ENCODE measurements around the gene SMG7. TPM values are rescaled to one million over a fixed set of nuclear protein-coding genes. Genes with fewer than 3 reads are reported as not detected.

SMG7 gene
- total and polyA plus RNA-seq, 2 donors = 13.4 to 22.9 TPM

DNA sequence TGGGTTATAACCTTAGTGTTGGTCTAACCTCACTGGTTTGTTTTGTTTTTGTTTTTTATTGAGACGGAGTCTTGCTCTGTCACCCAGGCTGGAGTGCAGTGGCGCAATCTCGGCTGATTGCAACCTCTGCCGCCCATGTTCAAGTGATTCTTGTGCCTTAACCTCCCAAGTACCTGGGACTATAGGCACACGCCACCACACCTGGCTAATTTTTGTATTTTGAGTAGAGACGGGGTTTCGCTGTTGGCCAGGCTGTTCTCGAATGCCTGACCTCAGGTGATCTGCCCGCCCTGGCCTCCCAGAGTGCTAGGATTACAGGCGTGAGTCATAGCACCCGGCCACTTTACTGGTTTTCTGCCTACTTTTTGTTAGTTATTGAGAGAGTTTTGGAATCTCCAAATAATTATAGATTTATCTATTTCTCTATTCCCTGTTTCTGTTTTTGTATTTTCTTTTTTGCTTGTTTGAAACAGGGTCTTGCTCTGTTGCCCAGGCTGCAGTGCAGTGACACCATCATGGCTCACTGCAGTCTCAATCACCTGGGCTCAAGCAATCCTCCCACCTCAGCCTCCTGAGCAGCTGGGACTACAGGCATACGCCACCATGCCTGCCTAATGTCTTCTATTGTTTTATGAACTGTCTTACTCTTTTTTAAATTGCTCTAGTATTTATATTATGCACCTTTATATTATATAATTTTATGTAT is 21.4 kb downstream of the SMG7 start:
- Histone ChIP-seq H3K36me3 (ENCODE audit: control insufficient read depth in 2 of 2, insufficient read depth in 2 of 2, low read length in 1 of 2) (peaks cover 0 to 3% of the 10 kb centered on the region in 2 donors), H3K4me1 (ENCODE audit: control insufficient read depth in 2 of 2, insufficient read depth in 2 of 2, low read length in 2 of 2) (peaks cover 6 to 12% of the 10 kb centered on the region in 2 donors), H3K9me3 (ENCODE audit: control insufficient read depth in 2 of 2, insufficient read depth in 1 of 2, low read length in 1 of 2) (no peaks in the 10 kb centered on the region), H3K27me3 (ENCODE audit: control insufficient read depth in 2 of 2, insufficient read depth in 1 of 2, low read length in 1 of 2) (no peaks in the 10 kb centered on the region), H3K4me3 (ENCODE audit: low read length in 2 of 2) (no peak overlapping the region), H3K27ac (ENCODE audit: low read depth in 1 of 2, low read length in 1 of 2) (no peak overlapping the region)
- WGBS = 93% methylated on average over 12 of the region's 12 CpGs
- no peak for DNase-seq (ENCODE audit: low read depth in 6 of 9, low spot score in 9 of 9)

DNA sequence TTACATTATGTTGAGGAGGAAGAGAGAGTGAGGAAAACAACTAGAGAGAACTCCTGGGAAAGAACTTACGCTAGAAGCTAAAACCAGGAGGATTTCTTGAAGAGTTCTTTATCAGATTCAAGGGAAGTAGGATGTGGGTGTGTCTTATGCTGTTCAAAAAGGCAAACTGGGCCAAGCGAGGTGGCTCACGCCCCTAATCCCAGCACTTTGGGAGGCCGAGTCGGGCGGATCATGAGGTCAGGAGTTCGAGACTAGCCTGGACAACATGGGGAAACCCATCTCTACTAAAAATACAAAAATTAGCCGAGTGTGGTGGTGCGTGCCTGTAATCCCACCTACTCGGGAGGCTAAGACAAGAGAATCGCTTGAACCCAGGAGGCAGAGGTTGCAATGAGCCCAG is 23.1 kb downstream of the SMG7 start:
- WGBS = 98% methylated on average over 11 of the region's 11 CpGs
- no peaks in the 10 kb centered on the region for H3K27me3 ChIP-seq (ENCODE audit: control insufficient read depth in 2 of 2, insufficient read depth in 1 of 2, low read length in 1 of 2)
- no peak for DNase-seq (ENCODE audit: low read depth in 6 of 9, low spot score in 9 of 9)
- H3K27ac ChIP-seq (ENCODE audit: low read depth in 1 of 2, low read length in 1 of 2) = no peak overlapping the region
- peaks cover 0 to 3% of the 10 kb centered on the region in 2 donors for H3K36me3 ChIP-seq (ENCODE audit: control insufficient read depth in 2 of 2, insufficient read depth in 2 of 2, low read length in 1 of 2)
- H3K4me1 ChIP-seq (ENCODE audit: control insufficient read depth in 2 of 2, insufficient read depth in 2 of 2, low read length in 2 of 2) = peaks cover 11 to 13% of the 10 kb centered on the region in 2 donors
- no peaks in the 10 kb centered on the region for H3K9me3 ChIP-seq (ENCODE audit: control insufficient read depth in 2 of 2, insufficient read depth in 1 of 2, low read length in 1 of 2)
- H3K4me3 ChIP-seq (ENCODE audit: low read length in 2 of 2) = no peak overlapping the region

DNA sequence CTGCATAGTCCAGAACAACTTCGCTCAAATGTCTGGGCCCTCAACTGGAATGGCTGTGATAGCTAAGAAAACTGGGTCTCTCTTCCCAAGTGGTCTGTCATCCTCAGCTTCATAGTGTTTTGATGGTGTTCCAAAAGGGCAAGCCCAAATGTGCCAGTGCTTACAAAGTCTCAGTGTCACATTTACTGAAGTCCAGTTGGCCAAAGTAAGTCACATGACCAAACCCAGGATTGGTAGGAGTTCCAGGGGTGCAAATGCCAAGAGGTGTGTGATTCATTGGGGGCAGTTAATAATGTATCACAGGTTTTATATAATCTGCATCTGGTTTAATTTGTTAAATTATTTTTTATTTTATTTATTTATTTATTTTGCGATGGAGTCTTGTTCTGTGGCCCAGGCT is 24.9 kb downstream of the SMG7 start:
- H3K27ac ChIP-seq (ENCODE audit: low read depth in 1 of 2, low read length in 1 of 2) = no peak overlapping the region
- no peaks in the 10 kb centered on the region for H3K9me3 ChIP-seq (ENCODE audit: control insufficient read depth in 2 of 2, insufficient read depth in 1 of 2, low read length in 1 of 2)
- no peaks in the 10 kb centered on the region for H3K36me3 ChIP-seq (ENCODE audit: control insufficient read depth in 2 of 2, insufficient read depth in 2 of 2, low read length in 1 of 2)
- 99% methylated on average over 2 of the region's 2 CpGs for WGBS
- no peak overlapping the region for H3K4me3 ChIP-seq (ENCODE audit: low read length in 2 of 2)
- peaks cover 11 to 13% of the 10 kb centered on the region in 2 donors for H3K4me1 ChIP-seq (ENCODE audit: control insufficient read depth in 2 of 2, insufficient read depth in 2 of 2, low read length in 2 of 2)
- DNase-seq (ENCODE audit: low read depth in 6 of 9, low spot score in 9 of 9) = no peak
- H3K27me3 ChIP-seq (ENCODE audit: control insufficient read depth in 2 of 2, insufficient read depth in 1 of 2, low read length in 1 of 2) = no peaks in the 10 kb centered on the region

DNA sequence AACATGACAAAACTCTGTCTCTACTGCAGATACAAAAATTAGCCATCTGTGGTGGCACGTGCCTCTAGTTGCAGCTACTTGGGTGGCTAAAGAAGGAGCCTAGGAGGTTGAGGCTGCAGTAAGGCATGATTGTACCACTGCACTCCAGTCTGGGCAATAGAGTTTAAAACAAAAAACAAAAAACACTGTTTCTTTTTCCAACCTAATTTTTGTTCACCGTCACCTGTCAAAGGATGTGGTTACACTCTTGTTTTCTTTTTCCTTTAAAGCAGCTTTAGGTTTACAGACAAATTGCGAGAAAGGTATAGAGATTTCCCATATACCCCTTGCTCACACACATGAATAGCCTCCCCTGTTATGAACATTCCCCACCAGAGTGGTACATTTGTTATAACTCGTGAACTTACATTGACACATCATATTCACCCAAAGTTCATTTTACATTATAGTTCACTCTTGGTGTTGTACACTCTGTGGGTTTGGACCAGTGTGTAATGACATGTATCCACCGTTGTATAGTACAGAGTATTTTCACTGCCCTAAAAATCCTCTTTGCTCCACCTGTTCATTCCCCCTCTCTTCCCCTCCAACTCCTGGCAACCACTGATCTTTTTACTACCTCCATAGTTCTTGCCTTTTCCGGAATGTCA is 26.2 kb downstream of the SMG7 start:
- Histone ChIP-seq H3K4me1 (ENCODE audit: control insufficient read depth in 2 of 2, insufficient read depth in 2 of 2, low read length in 2 of 2) (peaks cover 11 to 13% of the 10 kb centered on the region in 2 donors), H3K9me3 (ENCODE audit: control insufficient read depth in 2 of 2, insufficient read depth in 1 of 2, low read length in 1 of 2) (no peaks in the 10 kb centered on the region), H3K4me3 (ENCODE audit: low read length in 2 of 2) (no peak overlapping the region), H3K27me3 (ENCODE audit: control insufficient read depth in 2 of 2, insufficient read depth in 1 of 2, low read length in 1 of 2) (no peaks in the 10 kb centered on the region), H3K27ac (ENCODE audit: low read depth in 1 of 2, low read length in 1 of 2) (peak overlapping the region; percentile 70 to 89), H3K36me3 (ENCODE audit: control insufficient read depth in 2 of 2, insufficient read depth in 2 of 2, low read length in 1 of 2) (no peaks in the 10 kb centered on the region)
- peak in 8 of 9 donors; percentile 24 to 79 (median 48) for DNase-seq (ENCODE audit: low read depth in 6 of 9, low spot score in 9 of 9)
- 46% methylated on average over 6 of the region's 6 CpGs for WGBS

DNA sequence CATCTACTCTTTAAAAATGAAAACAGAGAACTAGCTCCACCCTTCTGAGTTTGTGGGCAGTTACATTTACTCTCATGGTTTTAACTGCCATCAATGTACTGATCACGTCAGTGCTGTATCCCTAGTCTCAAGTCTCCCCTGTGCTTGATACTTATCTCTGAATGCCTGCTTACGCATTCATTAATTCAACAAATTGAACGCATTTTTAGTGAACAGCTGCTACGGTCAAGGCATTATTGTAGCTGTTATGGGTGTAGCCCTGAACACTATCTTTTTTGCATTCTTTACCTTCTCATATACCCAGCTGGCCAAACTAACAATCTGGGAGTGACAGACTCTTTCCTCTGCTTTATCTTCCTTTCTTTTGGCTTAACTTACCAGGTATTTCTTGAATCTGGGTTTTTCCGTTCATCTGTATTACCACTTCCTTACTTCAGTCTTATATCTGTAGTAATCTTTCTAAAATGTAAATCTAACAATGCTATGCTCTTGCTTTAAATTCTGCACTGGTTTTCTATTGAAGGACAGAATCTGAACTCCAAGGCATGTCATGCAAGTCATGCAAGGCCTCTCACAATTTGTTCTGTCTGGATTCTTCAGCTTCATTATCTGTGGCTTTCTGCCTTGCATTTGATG is 33.3 kb downstream of the SMG7 start:
- WGBS = 92% methylated on average over 5 of the region's 5 CpGs

DNA sequence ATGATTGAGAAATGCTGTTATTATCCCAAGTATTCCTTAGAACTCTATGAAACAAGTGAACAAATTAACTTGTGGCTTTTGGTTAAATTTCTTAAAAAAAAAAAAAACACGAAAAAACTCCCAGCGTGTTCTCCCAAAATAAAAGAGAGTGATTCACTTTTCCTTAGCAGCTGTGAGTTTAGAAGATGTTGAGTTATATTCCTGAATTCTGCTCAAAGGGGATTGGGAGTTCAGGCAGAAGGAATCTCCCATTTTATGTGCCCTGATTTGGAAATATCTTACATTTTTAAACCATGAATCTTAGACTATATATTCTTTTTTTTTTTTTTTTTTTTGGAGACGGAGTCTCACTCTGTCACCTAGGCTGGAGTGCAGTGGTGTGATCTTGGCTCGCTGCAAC is 34.3 kb downstream of the SMG7 start:
- Histone ChIP-seq H3K27me3 (ENCODE audit: control insufficient read depth in 2 of 2, insufficient read depth in 1 of 2, low read length in 1 of 2) (no peaks in the 10 kb centered on the region), H3K9me3 (ENCODE audit: control insufficient read depth in 2 of 2, insufficient read depth in 1 of 2, low read length in 1 of 2) (no peaks in the 10 kb centered on the region), H3K36me3 (ENCODE audit: control insufficient read depth in 2 of 2, insufficient read depth in 2 of 2, low read length in 1 of 2) (no peaks in the 10 kb centered on the region), H3K27ac (ENCODE audit: low read depth in 1 of 2, low read length in 1 of 2) (no peak overlapping the region), H3K4me1 (ENCODE audit: control insufficient read depth in 2 of 2, insufficient read depth in 2 of 2, low read length in 2 of 2) (no peaks in the 10 kb centered on the region), H3K4me3 (ENCODE audit: low read length in 2 of 2) (no peak overlapping the region)
- 98% methylated on average over 4 of the region's 4 CpGs for WGBS
- no peak for DNase-seq (ENCODE audit: low read depth in 6 of 9, low spot score in 9 of 9)

More for the DNA sequence above, 33.3 kb downstream of the SMG7 start:
- Histone ChIP-seq H3K9me3 (ENCODE audit: control insufficient read depth in 2 of 2, insufficient read depth in 1 of 2, low read length in 1 of 2) (no peaks in the 10 kb centered on the region), H3K4me3 (ENCODE audit: low read length in 2 of 2) (no peak overlapping the region), H3K27ac (ENCODE audit: low read depth in 1 of 2, low read length in 1 of 2) (no peak overlapping the region), H3K27me3 (ENCODE audit: control insufficient read depth in 2 of 2, insufficient read depth in 1 of 2, low read length in 1 of 2) (no peaks in the 10 kb centered on the region), H3K4me1 (ENCODE audit: control insufficient read depth in 2 of 2, insufficient read depth in 2 of 2, low read length in 2 of 2) (no peaks in the 10 kb centered on the region), H3K36me3 (ENCODE audit: control insufficient read depth in 2 of 2, insufficient read depth in 2 of 2, low read length in 1 of 2) (no peaks in the 10 kb centered on the region)
- no peak for DNase-seq (ENCODE audit: low read depth in 6 of 9, low spot score in 9 of 9)

DNA sequence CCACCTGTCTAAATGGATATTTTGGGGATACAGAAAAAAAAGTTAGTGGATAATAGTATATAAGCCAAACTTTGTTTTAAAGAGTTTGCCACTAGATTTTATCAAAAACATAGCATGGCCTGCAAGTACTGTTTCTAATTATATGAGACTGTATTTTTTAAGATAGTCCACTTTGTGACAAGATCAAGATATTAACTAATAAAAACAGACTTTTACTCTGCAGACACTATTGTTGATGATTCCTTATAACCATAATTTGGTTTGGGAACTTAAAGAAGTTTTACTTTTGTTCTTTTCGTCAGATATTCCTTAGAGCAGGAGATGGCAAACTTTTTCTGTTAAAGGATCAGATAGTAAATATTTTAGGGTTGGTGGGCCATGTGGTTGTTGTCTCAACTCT is 36.4 kb downstream of the SMG7 start:
- DNase-seq (ENCODE audit: low read depth in 6 of 9, low spot score in 9 of 9) = no peak
- Histone ChIP-seq H3K36me3 (ENCODE audit: control insufficient read depth in 2 of 2, insufficient read depth in 2 of 2, low read length in 1 of 2) (peaks cover 0 to 2% of the 10 kb centered on the region in 2 donors), H3K27ac (ENCODE audit: low read depth in 1 of 2, low read length in 1 of 2) (no peak overlapping the region), H3K27me3 (ENCODE audit: control insufficient read depth in 2 of 2, insufficient read depth in 1 of 2, low read length in 1 of 2) (no peaks in the 10 kb centered on the region), H3K9me3 (ENCODE audit: control insufficient read depth in 2 of 2, insufficient read depth in 1 of 2, low read length in 1 of 2) (no peaks in the 10 kb centered on the region), H3K4me3 (ENCODE audit: low read length in 2 of 2) (no peak overlapping the region), H3K4me1 (ENCODE audit: control insufficient read depth in 2 of 2, insufficient read depth in 2 of 2, low read length in 2 of 2) (no peaks in the 10 kb centered on the region)
- 93% methylated on average over 1 of the region's 1 CpG for whole genome bisulfite sequencing

DNA sequence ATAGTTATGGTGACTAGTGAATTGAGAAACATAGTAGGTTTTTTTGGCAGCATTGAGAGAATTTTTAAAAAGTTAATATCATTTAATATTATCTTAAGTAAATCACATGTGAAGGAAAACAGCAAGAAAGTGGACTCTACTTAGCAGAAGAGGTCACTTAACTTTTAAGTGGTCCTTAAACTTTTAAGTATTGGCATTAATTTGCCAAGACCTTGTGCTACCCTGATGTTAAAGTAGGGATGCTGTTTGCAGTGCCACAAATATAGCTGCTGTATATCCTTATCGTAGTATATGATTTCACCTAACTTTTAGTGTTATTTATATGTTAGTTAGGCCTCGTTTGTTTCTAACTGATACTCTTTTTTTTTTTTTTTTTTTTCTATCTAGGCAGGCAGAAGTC is 40.2 kb downstream of the SMG7 start:
- H3K36me3 ChIP-seq (ENCODE audit: control insufficient read depth in 2 of 2, insufficient read depth in 2 of 2, low read length in 1 of 2) = peaks cover under 1 to 15% of the 10 kb centered on the region in 2 donors
- no peak for DNase-seq (ENCODE audit: low read depth in 6 of 9, low spot score in 9 of 9)
- no peaks in the 10 kb centered on the region for H3K27me3 ChIP-seq (ENCODE audit: control insufficient read depth in 2 of 2, insufficient read depth in 1 of 2, low read length in 1 of 2)
- H3K9me3 ChIP-seq (ENCODE audit: control insufficient read depth in 2 of 2, insufficient read depth in 1 of 2, low read length in 1 of 2) = no peaks in the 10 kb centered on the region
- H3K4me1 ChIP-seq (ENCODE audit: control insufficient read depth in 2 of 2, insufficient read depth in 2 of 2, low read length in 2 of 2) = no peaks in the 10 kb centered on the region
- H3K4me3 ChIP-seq (ENCODE audit: low read length in 2 of 2) = no peak overlapping the region
- WGBS = 99% methylated on average over 2 of the region's 2 CpGs
- no peak overlapping the region for H3K27ac ChIP-seq (ENCODE audit: low read depth in 1 of 2, low read length in 1 of 2)

DNA sequence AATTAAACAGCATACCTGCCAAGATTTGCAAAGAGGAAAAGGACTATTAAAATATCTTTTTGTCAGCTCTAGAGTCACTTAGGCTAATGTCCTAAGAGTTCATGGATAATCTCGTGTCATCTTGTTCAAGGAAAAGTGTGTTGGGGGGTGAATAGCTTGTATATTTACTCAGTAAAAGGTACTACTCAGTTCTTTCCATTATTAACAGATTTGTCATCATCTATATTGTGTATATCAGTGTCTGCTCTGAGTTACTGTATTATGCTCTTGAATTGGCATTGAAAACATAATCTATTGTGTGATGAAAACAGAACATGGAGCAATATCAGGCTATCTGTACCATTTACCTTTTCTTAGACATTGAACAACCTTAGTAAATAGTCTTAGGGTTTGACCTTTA is 41.9 kb downstream of the SMG7 start:
- no peaks in the 10 kb centered on the region for H3K27me3 ChIP-seq (ENCODE audit: control insufficient read depth in 2 of 2, insufficient read depth in 1 of 2, low read length in 1 of 2)
- no peaks in the 10 kb centered on the region for H3K4me1 ChIP-seq (ENCODE audit: control insufficient read depth in 2 of 2, insufficient read depth in 2 of 2, low read length in 2 of 2)
- 96% methylated on average over 1 of the region's 1 CpG for WGBS
- DNase-seq (ENCODE audit: low read depth in 6 of 9, low spot score in 9 of 9) = no peak
- no peaks in the 10 kb centered on the region for H3K9me3 ChIP-seq (ENCODE audit: control insufficient read depth in 2 of 2, insufficient read depth in 1 of 2, low read length in 1 of 2)
- no peak overlapping the region for H3K4me3 ChIP-seq (ENCODE audit: low read length in 2 of 2)
- H3K27ac ChIP-seq (ENCODE audit: low read depth in 1 of 2, low read length in 1 of 2) = no peak overlapping the region
- H3K36me3 ChIP-seq (ENCODE audit: control insufficient read depth in 2 of 2, insufficient read depth in 2 of 2, low read length in 1 of 2) = peaks cover 10 to 25% of the 10 kb centered on the region in 2 donors

Data from thymus (tissue), 11 donors.